Activated CD4-positive, alpha-beta T cell treated with anti-CD3 and anti-CD28 coated beads for 36 hours (primary cell): Measurements from ENCODE around the gene DYSF. TPM values are rescaled to one million over a fixed set of nuclear protein-coding genes. Genes with fewer than 3 reads are reported as not detected.

ENCODE experiments used
- ATAC-seq: fragments of 200-7000 bp; cut with Tn5 transposase; one replicate; pipeline ENCODE4 v1.10.0; 2021; ENCODE audit warnings: mild to moderate bottlenecking, moderate library complexity
- CTCF ChIA-PET: fragments of 350-600 bp; sonication (Branson Sonifier 250); formaldehyde crosslinking; loops from one replicate; lab custom pipeline; 2021; ENCODE audit warnings: antibody characterized with exemption; lab: Charles Lee
- POLR2A ChIA-PET: fragments of 350-600 bp; sonication (Branson Sonifier 250); formaldehyde crosslinking; loops from one replicate; lab custom pipeline; 2021; ENCODE audit warnings: antibody characterized with exemption, inconsistent platforms; lab: Charles Lee
- DNase-seq: peaks from one replicate; pipeline ENCODE4 v3.0.0-alpha.2; 2020
- H3K27ac Mint-ChIP-seq: one replicate; pipeline ENCODE4 v1.8.0; 2021; ENCODE audit warnings: mixed read lengths
- H3K27me3 Mint-ChIP-seq: one replicate; pipeline ENCODE4 v1.8.0; 2021; ENCODE audit warnings: mixed read lengths
- H3K36me3 Mint-ChIP-seq: one replicate; pipeline ENCODE4 v1.8.0; 2021; ENCODE audit warnings: low read depth, mixed read lengths
- H3K4me1 Mint-ChIP-seq: one replicate; pipeline ENCODE4 v1.8.0; 2021; ENCODE audit warnings: mixed read lengths
- H3K4me3 Mint-ChIP-seq: one replicate; pipeline ENCODE4 v1.8.0; 2021; ENCODE audit warnings: mild to moderate bottlenecking, moderate library complexity, mixed read lengths
- H3K9me3 Mint-ChIP-seq: one replicate; pipeline ENCODE4 v1.8.0; 2021; ENCODE audit warnings: low read depth, mixed read lengths
- intact Hi-C, 2 experiments: fragments of 100-400 bp; cut with DNase I in 1 of 2; cut with micrococcal nuclease in 1 of 2; formaldehyde crosslinking; loops; one replicate each; pipeline versions ENCODE4 v1.14.2 to v1.15.1; 2022 to 2024; cut with DNase I, micrococcal nuclease
- total RNA-seq, 2 experiments: library from RNA; stranded (reverse); gene quantifications; one replicate each; pipeline ENCODE4 v1.2.3, GENCODE V29; 2021

The DYSF gene
- total RNA-seq, 2 experiments from 2014 or later: 0.02 TPM; not detected in 1

DNA sequence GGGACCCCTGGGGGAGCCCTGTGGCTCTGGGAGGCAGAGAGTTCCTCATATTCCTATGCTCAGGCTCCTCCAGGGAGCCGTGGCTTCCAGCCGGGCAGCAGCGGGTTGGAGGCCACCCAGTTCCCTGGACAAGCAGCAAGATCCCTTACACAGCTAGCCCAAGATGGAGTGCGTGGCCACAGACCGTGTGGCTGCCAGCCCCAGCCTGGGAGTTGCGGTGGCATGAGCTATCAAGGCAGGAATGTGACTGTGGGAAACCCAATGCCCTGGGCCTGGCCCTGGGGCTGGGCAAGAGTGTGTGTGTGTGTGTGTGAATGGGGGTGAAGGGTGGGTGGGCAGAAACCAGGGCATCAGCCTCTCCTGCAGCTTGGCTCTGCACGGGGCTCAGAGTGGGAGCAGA, 130.5 kb downstream of the DYSF start:
- Mint-ChIP-seq H3K4me3 (no peak overlapping the region), H3K4me1 (no peaks in the 10 kb centered on the region), H3K27ac (no peak overlapping the region), H3K27me3 (no peaks in the 10 kb centered on the region), H3K36me3 (no peaks in the 10 kb centered on the region), H3K9me3 (no peaks in the 10 kb centered on the region)
- ChIA-PET POLR2A (no interaction called here), CTCF (interaction anchor here (0.6 kb wide), 1 partner anchor 132 kb away, joined by 4 read pairs; no protein-coding TSS in a partner anchor)
- ATAC-seq (no peak), DNase-seq (no peak)
- intact Hi-C loops: no loop called here

DNA sequence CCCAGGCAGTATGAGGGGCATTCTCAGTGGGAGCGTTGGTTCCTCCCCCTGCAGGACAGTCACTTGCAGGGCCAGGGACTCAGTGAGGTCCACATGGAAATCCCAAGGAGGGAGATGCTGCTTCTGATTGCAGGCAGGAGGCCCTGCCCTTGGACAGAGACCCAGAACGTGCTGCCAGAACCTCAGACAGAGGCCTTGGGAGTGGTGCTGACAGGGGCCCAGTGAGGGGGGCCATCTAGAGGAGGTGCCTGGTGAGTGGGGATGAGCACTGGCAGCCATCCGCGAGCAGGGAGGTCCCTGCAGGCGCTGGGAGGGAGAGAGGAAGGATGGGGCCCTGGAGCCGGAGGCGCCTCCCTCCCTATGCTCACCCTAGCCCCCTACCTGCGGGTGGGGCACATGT, 133.1 kb downstream of the DYSF start:
- CTCF ChIA-PET: no interaction called here
- no peak for DNase-seq
- Mint-ChIP-seq H3K27ac (no peak overlapping the region), H3K36me3 (no peaks in the 10 kb centered on the region), H3K4me1 (no peaks in the 10 kb centered on the region), H3K9me3 (no peaks in the 10 kb centered on the region), H3K27me3 (no peaks in the 10 kb centered on the region), H3K4me3 (no peak overlapping the region)
- intact Hi-C loops: no loop called here
- POLR2A ChIA-PET: no interaction called here
- ATAC-seq: no peak

GRCh38 chr2:71587509-71588073, 134.2 kb downstream of the DYSF start:
- intact Hi-C loops: no loop called here
- no peak for ATAC-seq
- Mint-ChIP-seq H3K4me3 (no peak overlapping the region), H3K9me3 (no peaks in the 10 kb centered on the region), H3K27me3 (no peaks in the 10 kb centered on the region), H3K36me3 (no peaks in the 10 kb centered on the region), H3K27ac (no peak overlapping the region), H3K4me1 (no peaks in the 10 kb centered on the region)
- no peak for DNase-seq
- ChIA-PET CTCF (no interaction called here), POLR2A (no interaction called here)

GRCh38 chr2:71588497-71589170, 135.3 kb downstream of the DYSF start:
- intact Hi-C loops: no loop called here
- H3K9me3 Mint-ChIP-seq: no peaks in the 10 kb centered on the region
- H3K27me3 Mint-ChIP-seq: no peaks in the 10 kb centered on the region
- H3K4me1 Mint-ChIP-seq: no peaks in the 10 kb centered on the region
- no peak for ATAC-seq
- H3K27ac Mint-ChIP-seq: no peak overlapping the region
- ChIA-PET POLR2A (no interaction called here), CTCF (no interaction called here)
- no peaks in the 10 kb centered on the region for H3K36me3 Mint-ChIP-seq
- DNase-seq: no peak
- H3K4me3 Mint-ChIP-seq: no peak overlapping the region

DNA sequence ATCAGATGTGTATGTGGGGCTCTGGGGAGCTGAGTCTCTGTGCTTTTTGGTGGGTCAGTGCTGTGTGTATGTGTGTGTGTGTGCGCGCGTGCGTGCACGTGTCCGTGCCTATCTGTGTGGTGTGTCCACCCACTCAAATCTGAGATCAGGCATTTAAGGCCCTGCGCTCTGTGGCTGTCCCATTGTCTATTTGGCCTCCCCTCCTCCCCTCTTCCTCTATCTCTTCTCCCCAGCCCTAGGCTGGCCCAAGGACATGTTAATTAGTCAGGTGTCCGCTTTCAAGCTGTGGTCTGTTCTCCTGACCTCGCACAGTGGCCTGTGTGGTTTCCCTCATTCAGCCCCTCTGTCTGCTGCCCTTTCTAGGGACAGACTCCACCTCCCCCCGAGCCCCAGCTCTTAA, 136.4 kb downstream of the DYSF start:
- POLR2A ChIA-PET: no interaction called here
- no peak for DNase-seq
- no peak for ATAC-seq

GRCh38 chr2:71591044-71591443, 137.7 kb downstream of the DYSF start:
- ChIA-PET POLR2A (no interaction called here), CTCF (interaction anchor here (1.5 kb wide), 1 partner anchor 61 kb away, joined by 3 read pairs; no protein-coding TSS in a partner anchor)
- Mint-ChIP-seq H3K36me3 (no peaks in the 10 kb centered on the region), H3K4me1 (no peaks in the 10 kb centered on the region), H3K27me3 (no peaks in the 10 kb centered on the region), H3K4me3 (no peak overlapping the region), H3K27ac (no peak overlapping the region), H3K9me3 (no peaks in the 10 kb centered on the region)
- DNase-seq: no peak
- no peak for ATAC-seq
- intact Hi-C loops: no loop called here

More for the DNA sequence above, 136.4 kb downstream of the DYSF start:
- Mint-ChIP-seq H3K4me1 (no peaks in the 10 kb centered on the region), H3K27me3 (no peaks in the 10 kb centered on the region), H3K4me3 (no peak overlapping the region), H3K9me3 (no peaks in the 10 kb centered on the region), H3K27ac (no peak overlapping the region), H3K36me3 (no peaks in the 10 kb centered on the region)
- CTCF ChIA-PET: no interaction called here
- intact Hi-C loops: no loop called here

GRCh38 chr2:71592181-71592711, 138.9 kb downstream of the DYSF start:
- no peaks in the 10 kb centered on the region for H3K27me3 Mint-ChIP-seq
- DNase-seq (no peak), ATAC-seq (no peak)
- CTCF ChIA-PET: interaction anchor here (0.7 kb wide), 1 partner anchor 281 kb away, joined by 3 read pairs; no protein-coding TSS in a partner anchor
- no peak overlapping the region for H3K27ac Mint-ChIP-seq
- POLR2A ChIA-PET: no interaction called here
- no peaks in the 10 kb centered on the region for H3K36me3 Mint-ChIP-seq
- no peaks in the 10 kb centered on the region for H3K9me3 Mint-ChIP-seq
- H3K4me3 Mint-ChIP-seq: no peak overlapping the region
- intact Hi-C loops: no loop called here
- H3K4me1 Mint-ChIP-seq: no peaks in the 10 kb centered on the region

DNA sequence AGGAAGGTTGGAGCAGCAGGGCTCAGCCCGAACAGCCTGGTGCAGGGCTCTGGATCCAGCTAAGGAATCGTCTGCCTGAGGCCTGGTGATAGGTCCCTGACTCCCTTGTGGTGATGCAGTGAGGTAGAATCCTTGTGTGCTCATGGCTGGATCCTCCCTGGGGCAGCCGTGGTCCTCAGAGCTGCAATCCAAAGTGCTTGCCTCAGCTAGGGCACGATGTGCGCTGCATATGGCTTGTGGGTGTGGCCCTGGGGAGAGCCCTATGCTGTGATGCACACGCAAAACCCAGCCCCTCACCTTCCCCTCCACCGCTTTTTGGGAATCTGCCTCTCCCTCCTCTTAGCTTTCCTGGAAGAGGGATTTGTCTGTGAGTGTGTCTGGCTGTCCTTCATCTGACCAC, 142.2 kb downstream of the DYSF start:
- POLR2A ChIA-PET: no interaction called here
- DNase-seq: no peak
- intact Hi-C loops: no loop called here
- Mint-ChIP-seq H3K4me3 (no peak overlapping the region), H3K4me1 (no peaks in the 10 kb centered on the region), H3K27ac (no peak overlapping the region), H3K36me3 (no peaks in the 10 kb centered on the region), H3K9me3 (no peaks in the 10 kb centered on the region), H3K27me3 (no peaks in the 10 kb centered on the region)
- CTCF ChIA-PET: no interaction called here
- ATAC-seq: no peak

DNA sequence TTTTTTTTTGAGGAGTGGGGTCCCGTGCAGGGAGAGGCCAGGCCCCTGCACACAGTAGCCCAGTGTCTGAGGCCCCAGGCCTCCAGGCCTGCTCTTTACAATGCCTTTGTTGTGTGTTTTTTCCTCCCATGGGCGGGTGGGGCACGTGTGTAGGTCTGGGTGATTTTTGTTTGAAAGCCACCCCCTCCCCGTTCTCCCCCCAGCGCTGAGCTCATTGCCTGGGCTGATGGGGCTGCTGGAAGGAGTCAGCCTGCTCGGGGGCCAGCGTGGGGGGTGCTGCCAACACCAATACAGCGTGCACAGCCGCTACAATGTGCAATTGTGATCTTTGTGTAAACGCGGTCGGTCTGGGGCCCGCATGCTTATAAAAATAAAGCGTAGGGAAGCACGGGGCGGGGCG, 142.7 kb downstream of the DYSF start:
- ChIA-PET POLR2A (no interaction called here), CTCF (no interaction called here)
- Mint-ChIP-seq H3K27me3 (no peaks in the 10 kb centered on the region), H3K27ac (no peak overlapping the region), H3K9me3 (no peaks in the 10 kb centered on the region), H3K4me3 (no peak overlapping the region), H3K36me3 (no peaks in the 10 kb centered on the region), H3K4me1 (no peaks in the 10 kb centered on the region)
- DNase-seq (no peak), ATAC-seq (no peak)
- intact Hi-C loops: no loop called here

- POLR2A ChIA-PET: no interaction called here
- no peak overlapping the region for H3K4me3 Mint-ChIP-seq
- H3K27ac Mint-ChIP-seq: no peak overlapping the region
- H3K9me3 Mint-ChIP-seq: no peaks in the 10 kb centered on the region
- no peaks in the 10 kb centered on the region for H3K27me3 Mint-ChIP-seq
- CTCF ChIA-PET: interaction anchor here (0.7 to 0.8 kb wide), 2 partner anchors 49 to 127 kb away, joined by 3 read pairs; no protein-coding TSS in a partner anchor
- no peaks in the 10 kb centered on the region for H3K4me1 Mint-ChIP-seq
- intact Hi-C loops: no loop called here
- DNase-seq: no peak
- H3K36me3 Mint-ChIP-seq: no peaks in the 10 kb centered on the region
- ATAC-seq: no peak
These were observed 144.4 kb downstream of the DYSF start for GRCh38 chr2:71597756-71598155.

DNA sequence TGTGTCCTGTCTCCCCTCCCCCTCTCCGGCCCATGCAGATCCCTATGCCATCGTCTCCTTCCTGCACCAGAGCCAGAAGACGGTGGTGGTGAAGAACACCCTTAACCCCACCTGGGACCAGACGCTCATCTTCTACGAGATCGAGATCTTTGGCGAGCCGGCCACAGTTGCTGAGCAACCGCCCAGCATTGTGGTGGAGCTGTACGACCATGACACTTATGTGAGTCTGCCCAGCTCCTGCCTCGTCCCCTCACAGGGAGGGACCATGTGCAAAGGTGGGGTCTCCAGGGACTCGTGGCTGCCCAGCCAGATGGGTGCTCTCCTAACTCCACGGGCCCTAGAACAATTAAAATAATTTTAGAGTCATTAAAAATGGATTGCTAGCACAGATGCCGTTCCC, 145.2 kb downstream of the DYSF start:
- no peak overlapping the region for H3K4me3 Mint-ChIP-seq
- H3K27ac Mint-ChIP-seq: no peak overlapping the region
- H3K27me3 Mint-ChIP-seq: peaks cover 3% of the 10 kb centered on the region
- H3K4me1 Mint-ChIP-seq: no peaks in the 10 kb centered on the region
- no peak for ATAC-seq
- POLR2A ChIA-PET: no interaction called here
- CTCF ChIA-PET: interaction anchor here (0.8 kb wide), 1 partner anchor 50 kb away, joined by 3 read pairs; no protein-coding TSS in a partner anchor
- intact Hi-C loops: no loop called here
- no peak for DNase-seq
- no peaks in the 10 kb centered on the region for H3K36me3 Mint-ChIP-seq
- no peaks in the 10 kb centered on the region for H3K9me3 Mint-ChIP-seq

GRCh38 chr2:71599038-71599437, 145.7 kb downstream of the DYSF start:
- H3K36me3 Mint-ChIP-seq: no peaks in the 10 kb centered on the region
- POLR2A ChIA-PET: no interaction called here
- no peaks in the 10 kb centered on the region for H3K4me1 Mint-ChIP-seq

More at GRCh38 chr2:71599038-71599437, 145.7 kb downstream of the DYSF start:
- intact Hi-C loops: no loop called here
- Mint-ChIP-seq H3K27ac (no peak overlapping the region), H3K4me3 (no peak overlapping the region), H3K9me3 (no peaks in the 10 kb centered on the region), H3K27me3 (peaks cover 3% of the 10 kb centered on the region)
- no peak for ATAC-seq
- CTCF ChIA-PET: interaction anchor here (0.6 kb wide), 1 partner anchor 330 kb away, joined by 3 read pairs; no protein-coding TSS in a partner anchor
- DNase-seq: no peak
